ENCODE results near the gene VAMP8.

DNA sequence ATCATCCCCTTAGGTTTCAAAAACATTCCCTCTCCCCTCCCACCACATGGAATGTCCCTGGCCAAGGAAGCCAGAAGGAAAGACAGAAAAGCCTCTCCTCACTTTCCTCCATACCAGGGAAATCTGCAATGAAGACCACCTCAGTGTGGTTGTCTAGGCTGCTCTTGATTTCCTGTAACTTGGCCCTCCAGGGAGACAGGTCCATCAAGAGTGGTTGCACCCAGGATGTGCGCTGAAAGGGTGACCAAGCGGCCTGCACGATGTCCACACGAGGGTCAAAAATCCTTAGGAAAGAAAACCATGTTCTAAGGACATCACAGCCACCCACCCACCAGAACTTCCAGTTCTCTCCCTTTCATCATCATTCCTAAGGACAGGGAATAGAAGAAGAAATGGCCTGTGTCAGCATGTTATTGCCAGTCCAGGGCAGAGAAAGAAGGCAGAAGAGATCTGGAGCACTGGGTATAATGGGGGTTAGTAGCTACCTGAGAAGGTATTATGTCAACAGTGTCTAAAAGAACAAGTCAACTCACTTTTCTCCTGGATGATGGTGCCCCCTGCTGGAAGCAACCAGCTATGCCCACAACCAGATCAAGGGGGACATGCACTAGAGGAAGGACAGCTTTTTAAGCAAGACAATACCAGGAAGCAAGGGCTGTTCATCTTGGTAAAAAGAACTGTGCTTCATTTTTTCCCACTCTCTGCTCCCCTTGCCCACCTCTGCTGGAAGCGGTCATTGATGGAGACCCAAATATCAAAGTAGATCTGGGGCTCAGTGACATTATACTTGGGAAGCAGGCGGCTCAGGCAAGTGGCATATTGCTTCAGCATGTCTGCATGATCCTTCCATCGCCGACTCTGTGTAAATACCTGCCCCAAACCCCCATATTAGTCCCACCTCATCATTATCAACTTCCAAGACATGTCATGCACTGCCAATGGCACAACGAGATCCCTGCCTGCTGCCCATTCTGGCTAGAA is 25.4 kb upstream of the VAMP8 start:
- TF ChIP-seq RFX5 (IDR thresholded peaks at IDR 0.05) (no peak), CHD2 (IDR thresholded peaks at IDR 0.05; ENCODE audit: low read length, partially characterized antibody) (no peak), CEBPB (IDR thresholded peaks at IDR 0.05) (no peak)

Measured in A549 (cell line).